GM12892 (cell line): ENCODE measurements around the gene SENP6.

ENCODE experiments used
- POLR2A ChIP-seq: IDR thresholded peaks from 2 replicates; pipeline ENCODE4 v1.6.1; 2011; ENCODE audit warnings: low read depth, low read length, control low read depth
- POLR2AphosphoS5 ChIP-seq: IDR thresholded peaks from 2 replicates; pipeline ENCODE4 v1.6.1; 2011; ENCODE audit warnings: low read depth, low read length, control low read depth

DNA sequence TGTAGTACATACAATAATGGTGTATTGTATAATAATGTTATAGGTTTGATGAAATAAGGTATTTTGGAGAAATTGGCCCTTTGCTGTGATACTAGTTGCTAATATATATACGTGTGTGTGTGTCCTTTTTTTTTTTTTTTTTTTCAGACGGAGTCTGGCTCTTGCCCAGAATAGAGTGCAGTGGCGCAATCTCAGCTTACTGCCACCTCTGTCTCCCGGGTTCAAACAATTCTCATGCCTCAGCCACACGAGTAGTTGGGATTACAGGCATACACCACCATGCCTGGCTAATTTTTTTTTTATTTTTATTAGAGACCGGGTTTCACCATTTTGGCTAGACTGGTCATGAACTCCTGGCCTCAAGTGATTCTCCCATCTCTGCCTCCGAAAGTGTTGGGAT, 23.3 kb downstream of the SENP6 start:
- TF ChIP-seq POLR2A: no peak
- TF ChIP-seq POLR2AphosphoS5: no peak
